Smooth muscle cell (in vitro differentiated cells): ENCODE data around the gene SPATS2L. TPM values are rescaled to one million over a fixed set of nuclear protein-coding genes. Genes with fewer than 3 reads are reported as not detected.

Experiments used
- DNase-seq: peaks from one replicate; lab custom pipeline; 2025; ENCODE audit not compliant: unreplicated experiment; lab: John Stamatoyannopoulos, UW
- H2AFZ ChIP-seq: fragments of 200-600 bp; sonication (generic); 2 replicates; pipeline ENCODE4 v1.6.0; 2016; ENCODE audit warnings: antibody characterized with exemption, low read depth, mild to moderate bottlenecking
- H3F3A ChIP-seq: fragments of 200-600 bp; sonication (generic); 2 replicates; pipeline ENCODE4 v1.6.0; 2017; ENCODE audit warnings: antibody characterized with exemption, low read depth
- H3K27ac ChIP-seq: fragments of 200-600 bp; sonication (generic); 2 replicates; pipeline ENCODE4 v1.5.1; 2016; ENCODE audit warnings: low read depth, mild to moderate bottlenecking
- H3K27me3 ChIP-seq: fragments of 200-600 bp; sonication (generic); 2 replicates; pipeline ENCODE4 v1.6.1; 2016; ENCODE audit warnings: low read depth, mild to moderate bottlenecking
- H3K36me3 ChIP-seq: fragments of 200-600 bp; sonication (generic); 2 replicates; pipeline ENCODE4 v1.5.1; 2016; ENCODE audit warnings: low read depth
- H3K4me1 ChIP-seq: fragments of 200-600 bp; sonication (generic); 2 replicates; pipeline ENCODE4 v1.5.1; 2016; ENCODE audit warnings: low read depth
- H3K4me2 ChIP-seq: fragments of 200-600 bp; sonication (generic); 2 replicates; pipeline ENCODE4 v1.6.0; 2016; ENCODE audit warnings: mild to moderate bottlenecking
- H3K4me3 ChIP-seq: fragments of 200-600 bp; sonication (generic); 2 replicates; pipeline ENCODE4 v1.5.1; 2016; ENCODE audit warnings: mild to moderate bottlenecking
- H3K79me2 ChIP-seq: fragments of 200-600 bp; sonication (generic); 2 replicates; pipeline ENCODE4 v1.6.0; 2016; ENCODE audit warnings: low read depth, mild to moderate bottlenecking
- H3K9ac ChIP-seq: fragments of 200-600 bp; sonication (generic); 2 replicates; pipeline ENCODE4 v1.6.0; 2016; ENCODE audit warnings: low read depth
- H3K9me3 ChIP-seq: fragments of 200-600 bp; sonication (generic); replicated peaks from 2 replicates; pipeline ENCODE4 v1.5.1; 2016; ENCODE audit warnings: low read depth
- H4K20me1 ChIP-seq: fragments of 200-600 bp; sonication (generic); 2 replicates; pipeline ENCODE4 v1.6.0; 2016; ENCODE audit warnings: low read depth
- WGBS: methylation state at CpG from one replicate; pipeline ENCODE4 v1.1.7; 2016; ENCODE audit warnings: low lambda C conversion rate; 5-methylcytosine and 5-hydroxymethylcytosine counted together
- polyA plus RNA-seq: library from polyadenylated mRNA; unstranded; fragments of >200 nt; fragmentation: Nextera tagmentation; extraction: Ambion mirVana; gene quantifications from 2 replicates; pipeline ENCODE4 v1.2.1, GENCODE V29; 2016
- total RNA-seq: library from RNA; depleted of rRNA; stranded (reverse); fragments of >200 nt; gene quantifications from 2 replicates; pipeline ENCODE4 v1.2.3, GENCODE V29; 2014
- TF ChIP-seq, protein P1 (sequence below): fragments of 200-600 bp; sonication (generic); IDR thresholded peaks from 2 replicates; pipeline ENCODE4 v1.5.1; 2017; ENCODE audit warnings: borderline replicate concordance, mild to moderate bottlenecking, antibody characterized with exemption; ENCODE audit not compliant: insufficient read depth, poor library complexity, severe bottlenecking

SPATS2L gene
- total and polyA plus RNA-seq, 2 experiments from 2014 or later, result 356 to 432 TPM

DNA sequence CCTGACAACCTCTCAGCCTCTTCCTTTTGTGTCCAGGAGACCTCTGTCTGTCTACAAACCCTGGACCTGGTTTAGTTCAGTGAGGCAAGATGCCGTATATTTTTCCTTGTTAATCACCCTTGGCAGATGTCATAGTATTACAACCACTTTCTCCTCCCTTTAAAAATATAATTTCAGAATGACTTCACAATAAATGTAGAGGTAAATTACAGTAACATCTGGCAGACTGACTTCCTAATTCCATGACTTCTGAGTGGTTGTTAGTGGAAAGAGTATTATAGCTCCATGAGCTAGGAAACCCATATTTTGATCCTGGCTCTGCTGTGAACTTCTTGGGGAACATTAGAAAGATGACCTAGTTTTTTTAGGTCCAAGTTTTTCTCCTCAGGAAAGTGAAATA lies 39.5 kb downstream of the SPATS2L start:
- Histone ChIP-seq H3K4me1 (peaks cover 17% of the 10 kb centered on the region), H3K9ac (peak overlapping the region; percentile 7), H3K4me3 (no peak overlapping the region), H3K36me3 (no peaks in the 10 kb centered on the region), H3K79me2 (peaks cover 100% of the 10 kb centered on the region), H4K20me1 (peaks cover 88% of the 10 kb centered on the region), H2AFZ (no peak overlapping the region), H3K27me3 (no peaks in the 10 kb centered on the region), H3K9me3 (no peaks in the 10 kb centered on the region), H3F3A (peaks cover 4% of the 10 kb centered on the region), H3K4me2 (peak overlapping the region; percentile 33), H3K27ac (peak overlapping the region; percentile 34)
- TF ChIP-seq, protein P1, sequence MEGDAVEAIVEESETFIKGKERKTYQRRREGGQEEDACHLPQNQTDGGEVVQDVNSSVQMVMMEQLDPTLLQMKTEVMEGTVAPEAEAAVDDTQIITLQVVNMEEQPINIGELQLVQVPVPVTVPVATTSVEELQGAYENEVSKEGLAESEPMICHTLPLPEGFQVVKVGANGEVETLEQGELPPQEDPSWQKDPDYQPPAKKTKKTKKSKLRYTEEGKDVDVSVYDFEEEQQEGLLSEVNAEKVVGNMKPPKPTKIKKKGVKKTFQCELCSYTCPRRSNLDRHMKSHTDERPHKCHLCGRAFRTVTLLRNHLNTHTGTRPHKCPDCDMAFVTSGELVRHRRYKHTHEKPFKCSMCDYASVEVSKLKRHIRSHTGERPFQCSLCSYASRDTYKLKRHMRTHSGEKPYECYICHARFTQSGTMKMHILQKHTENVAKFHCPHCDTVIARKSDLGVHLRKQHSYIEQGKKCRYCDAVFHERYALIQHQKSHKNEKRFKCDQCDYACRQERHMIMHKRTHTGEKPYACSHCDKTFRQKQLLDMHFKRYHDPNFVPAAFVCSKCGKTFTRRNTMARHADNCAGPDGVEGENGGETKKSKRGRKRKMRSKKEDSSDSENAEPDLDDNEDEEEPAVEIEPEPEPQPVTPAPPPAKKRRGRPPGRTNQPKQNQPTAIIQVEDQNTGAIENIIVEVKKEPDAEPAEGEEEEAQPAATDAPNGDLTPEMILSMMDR, result no peak
- DNase-seq, result no peak
- 63% methylated on average over 1 of the region's 1 CpG for WGBS

DNA sequence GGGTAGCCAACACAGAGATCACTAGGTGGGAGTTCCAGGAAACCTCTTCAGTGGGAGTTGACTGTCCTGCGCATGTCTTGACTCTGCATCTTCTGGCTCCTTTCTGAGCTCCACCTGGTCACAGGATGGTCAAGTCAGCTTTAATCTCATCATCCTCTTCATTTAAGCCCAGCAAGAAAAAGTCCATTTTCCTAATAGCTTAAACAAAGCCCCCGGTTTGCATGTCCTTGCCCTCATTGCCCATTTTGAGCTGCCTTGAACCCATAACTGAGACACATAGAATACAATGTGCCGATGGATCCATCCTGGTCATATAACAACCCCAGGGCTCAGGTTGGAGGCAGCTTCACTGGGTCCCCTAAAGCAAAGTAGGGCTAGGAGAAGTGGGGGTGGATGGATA lies 40.8 kb downstream of the SPATS2L start:
- H3K4me3 ChIP-seq, result no peak overlapping the region
- peaks cover 100% of the 10 kb centered on the region for H3K79me2 ChIP-seq
- no peak overlapping the region for H2AFZ ChIP-seq
- H3K9me3 ChIP-seq, result no peaks in the 10 kb centered on the region
- H3K36me3 ChIP-seq, result no peaks in the 10 kb centered on the region
- H3K27me3 ChIP-seq, result no peaks in the 10 kb centered on the region
- DNase-seq, result no peak
- H3F3A ChIP-seq, result peaks cover 5% of the 10 kb centered on the region
- peak overlapping the region; percentile 34 for H3K27ac ChIP-seq
- H3K9ac ChIP-seq, result no peak overlapping the region
- TF ChIP-seq, protein P1, result no peak
- H3K4me2 ChIP-seq, result no peak overlapping the region
- H4K20me1 ChIP-seq, result peaks cover 86% of the 10 kb centered on the region
- WGBS, result 97% methylated on average over 3 of the region's 3 CpGs
- peaks cover 22% of the 10 kb centered on the region for H3K4me1 ChIP-seq

DNA sequence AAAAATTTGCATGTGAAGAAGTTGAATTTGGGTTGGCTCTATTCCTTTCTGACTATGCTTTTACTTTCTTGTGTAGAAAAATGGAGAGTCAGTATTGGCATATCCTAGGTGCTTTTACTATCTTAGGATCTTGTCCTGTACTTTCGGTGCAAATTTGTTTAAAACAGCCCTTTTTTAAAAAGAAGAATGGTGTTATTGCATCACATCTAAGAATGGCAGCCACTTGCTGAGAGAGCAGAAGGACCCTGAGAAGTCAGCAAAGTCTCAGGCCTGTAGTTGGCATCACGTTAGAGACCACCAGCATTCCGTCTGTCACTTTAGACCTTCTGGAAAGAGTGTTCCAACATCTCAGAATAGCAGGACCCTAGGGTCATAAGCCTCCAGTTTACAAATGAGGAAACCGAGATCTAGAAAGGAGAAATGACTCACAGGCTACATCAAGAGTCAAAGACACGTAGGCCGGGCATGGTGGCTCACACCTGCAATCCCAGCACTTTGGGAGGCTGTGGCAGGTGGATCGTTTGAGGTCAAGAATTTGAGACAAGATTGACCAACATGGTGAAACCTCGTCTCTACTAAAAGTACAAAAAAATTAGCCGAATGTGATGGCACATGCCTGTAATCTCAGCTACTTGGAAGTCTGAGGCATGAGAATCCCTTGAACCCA lies 42.5 kb downstream of the SPATS2L start:
- H3K36me3 ChIP-seq, result no peaks in the 10 kb centered on the region
- H4K20me1 ChIP-seq, result peaks cover 93% of the 10 kb centered on the region
- DNase-seq, result no peak
- peaks cover 34% of the 10 kb centered on the region for H3K4me1 ChIP-seq
- H3K9ac ChIP-seq, result no peak overlapping the region
- H3K9me3 ChIP-seq, result no peaks in the 10 kb centered on the region
- no peak overlapping the region for H3K4me3 ChIP-seq
- H3K27me3 ChIP-seq, result no peaks in the 10 kb centered on the region
- TF ChIP-seq, protein P1, result no peak
- H3K4me2 ChIP-seq, result no peak overlapping the region
- 94% methylated on average over 9 of the region's 9 CpGs for WGBS
- H3F3A ChIP-seq, result peaks cover 19% of the 10 kb centered on the region
- H3K79me2 ChIP-seq, result peaks cover 100% of the 10 kb centered on the region
- no peak overlapping the region for H3K27ac ChIP-seq
- H2AFZ ChIP-seq, result no peak overlapping the region

DNA sequence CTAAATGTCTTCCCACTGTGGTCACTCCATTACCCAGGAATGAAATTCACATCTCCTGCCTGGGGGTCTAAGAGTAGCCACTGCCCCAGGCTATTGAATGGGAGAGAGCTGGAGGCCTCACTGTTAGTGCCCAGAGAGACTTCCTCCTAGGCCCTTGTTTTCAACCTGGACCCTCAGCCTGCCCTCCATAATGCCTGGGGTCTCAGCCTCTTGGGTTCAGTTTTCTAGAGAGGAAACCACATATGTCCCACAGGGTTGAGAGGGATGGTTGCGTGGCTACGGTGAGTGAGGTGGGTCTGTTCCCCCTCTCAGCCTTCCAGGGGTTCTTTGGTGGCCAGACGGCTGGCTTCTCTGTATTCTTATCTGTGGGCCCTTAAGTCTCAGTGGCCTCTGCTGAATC lies 43.4 kb downstream of the SPATS2L start:
- Histone ChIP-seq H3K4me3 (no peak overlapping the region), H2AFZ (no peak overlapping the region), H3K4me2 (no peak overlapping the region), H3K4me1 (peaks cover 34% of the 10 kb centered on the region), H3K9me3 (no peaks in the 10 kb centered on the region), H3K9ac (no peak overlapping the region), H3F3A (peaks cover 20% of the 10 kb centered on the region), H3K27ac (peak overlapping the region; percentile 53), H4K20me1 (peaks cover 93% of the 10 kb centered on the region), H3K79me2 (peaks cover 100% of the 10 kb centered on the region), H3K36me3 (no peaks in the 10 kb centered on the region), H3K27me3 (no peaks in the 10 kb centered on the region)
- WGBS, result 85% methylated on average over 3 of the region's 3 CpGs
- DNase-seq, result no peak
- TF ChIP-seq, protein P1, result no peak
